Stimulated activated CD4-positive, alpha-beta T cell treated with anti-CD3 and anti-CD28 coated beads, Interleukin-12 subunit alpha, Interleukin-12 subunit beta, amount 100 ng/mL, for 4 hours (primary cell): ENCODE measurements around the gene NDUFAF5.

Source experiments
- DNase-seq: peaks from one replicate; pipeline ENCODE4 v3.0.0-alpha.2; 2020

Gene NDUFAF5

GRCh38 chr20:13778827-13779226 lies 6.0 kb upstream of the NDUFAF5 start:
- DNase-seq: no peak

- DNase-seq: no peak
Observed at GRCh38 chr20:13783528-13783927, 1.3 kb upstream of the NDUFAF5 start.

- DNase-seq: no peak
Observed at GRCh38 chr20:13784271-13784892, 446 bp upstream of the NDUFAF5 start.

GRCh38 chr20:13786143-13786828 lies 1.5 kb downstream of the NDUFAF5 start:
- DNase-seq: no peak

GRCh38 chr20:13788167-13788834 lies 3.5 kb downstream of the NDUFAF5 start:
- peak; percentile 8 for DNase-seq

GRCh38 chr20:13790708-13791107 lies 5.9 kb downstream of the NDUFAF5 start:
- no peak for DNase-seq

- DNase-seq: no peak
Observed at GRCh38 chr20:13791540-13792459, 7.0 kb downstream of the NDUFAF5 start.

- DNase-seq: no peak
Observed at GRCh38 chr20:13793001-13793400, 8.2 kb downstream of the NDUFAF5 start.

GRCh38 chr20:13794667-13795066 lies 9.8 kb downstream of the NDUFAF5 start:
- DNase-seq: no peak

- DNase-seq: no peak
Observed at GRCh38 chr20:13799040-13799439, 14.2 kb downstream of the NDUFAF5 start.

- DNase-seq: no peak
Observed at GRCh38 chr20:13799974-13800373, 15.1 kb downstream of the NDUFAF5 start.

GRCh38 chr20:13800728-13801134 lies 15.9 kb downstream of the NDUFAF5 start:
- DNase-seq: no peak

GRCh38 chr20:13809373-13809772 lies 24.5 kb downstream of the NDUFAF5 start:
- DNase-seq: no peak

- DNase-seq: no peak
Observed at GRCh38 chr20:13809855-13810254, 25.0 kb downstream of the NDUFAF5 start.

GRCh38 chr20:13810446-13810845 lies 25.6 kb downstream of the NDUFAF5 start:
- DNase-seq: no peak

GRCh38 chr20:13813910-13814309 lies 29.1 kb downstream of the NDUFAF5 start:
- DNase-seq: no peak

GRCh38 chr20:13814672-13815071 lies 29.8 kb downstream of the NDUFAF5 start:
- DNase-seq: no peak

GRCh38 chr20:13816757-13817156 lies 31.9 kb downstream of the NDUFAF5 start:
- no peak for DNase-seq

- DNase-seq: no peak
Observed at GRCh38 chr20:13817342-13817741, 32.5 kb downstream of the NDUFAF5 start.

- DNase-seq: no peak
Observed at GRCh38 chr20:13819885-13820645, 35.2 kb downstream of the NDUFAF5 start.

GRCh38 chr20:13821876-13822275 lies 37.0 kb downstream of the NDUFAF5 start:
- no peak for DNase-seq

- DNase-seq: no peak
Observed at GRCh38 chr20:13822459-13822858, 37.6 kb downstream of the NDUFAF5 start.
